Effector CD8-positive, alpha-beta T cell (primary cell): ENCODE measurements around the gene EEF1AKMT3.
A peak's percentile ranks its signal among the peaks of the same experiment; 100 is the strongest.

Source experiments
- DNase-seq: peaks from one replicate; lab custom pipeline; 2025; lab: John Stamatoyannopoulos, UW

The EEF1AKMT3 gene

DNA sequence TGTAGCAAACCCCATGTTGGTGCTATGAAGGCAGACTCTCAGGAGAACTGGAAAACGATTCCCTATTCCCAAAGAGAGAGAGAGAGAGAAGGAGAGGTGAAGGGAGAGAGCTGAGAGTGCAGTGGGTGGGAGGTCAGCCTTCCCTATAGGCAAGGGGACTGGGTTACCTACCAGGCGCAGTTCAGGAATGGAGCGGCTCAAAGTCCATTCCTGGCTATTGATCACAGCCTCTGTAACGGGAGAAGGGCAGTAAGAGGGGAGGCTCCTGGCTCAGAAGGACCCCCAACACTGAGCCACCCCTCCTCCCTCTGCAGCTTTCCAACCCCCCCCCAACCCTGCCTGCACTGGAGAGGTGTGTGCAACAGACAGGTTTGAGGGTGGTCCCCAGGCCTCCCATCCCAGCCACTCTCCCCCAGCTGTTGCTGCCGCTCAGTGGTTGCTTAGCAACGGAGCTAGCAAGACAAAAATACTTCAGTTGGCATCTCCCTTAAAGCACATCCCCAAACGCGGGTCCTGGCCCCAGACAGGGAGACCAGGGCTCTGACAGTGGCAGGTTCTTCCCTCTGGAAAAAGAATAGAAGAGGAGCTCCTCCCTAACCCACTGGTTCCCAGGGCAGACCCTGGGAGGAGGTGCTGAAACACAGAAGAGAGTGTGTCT is 37.1 kb upstream of the EEF1AKMT3 start:
- no peak for DNase-seq

DNA sequence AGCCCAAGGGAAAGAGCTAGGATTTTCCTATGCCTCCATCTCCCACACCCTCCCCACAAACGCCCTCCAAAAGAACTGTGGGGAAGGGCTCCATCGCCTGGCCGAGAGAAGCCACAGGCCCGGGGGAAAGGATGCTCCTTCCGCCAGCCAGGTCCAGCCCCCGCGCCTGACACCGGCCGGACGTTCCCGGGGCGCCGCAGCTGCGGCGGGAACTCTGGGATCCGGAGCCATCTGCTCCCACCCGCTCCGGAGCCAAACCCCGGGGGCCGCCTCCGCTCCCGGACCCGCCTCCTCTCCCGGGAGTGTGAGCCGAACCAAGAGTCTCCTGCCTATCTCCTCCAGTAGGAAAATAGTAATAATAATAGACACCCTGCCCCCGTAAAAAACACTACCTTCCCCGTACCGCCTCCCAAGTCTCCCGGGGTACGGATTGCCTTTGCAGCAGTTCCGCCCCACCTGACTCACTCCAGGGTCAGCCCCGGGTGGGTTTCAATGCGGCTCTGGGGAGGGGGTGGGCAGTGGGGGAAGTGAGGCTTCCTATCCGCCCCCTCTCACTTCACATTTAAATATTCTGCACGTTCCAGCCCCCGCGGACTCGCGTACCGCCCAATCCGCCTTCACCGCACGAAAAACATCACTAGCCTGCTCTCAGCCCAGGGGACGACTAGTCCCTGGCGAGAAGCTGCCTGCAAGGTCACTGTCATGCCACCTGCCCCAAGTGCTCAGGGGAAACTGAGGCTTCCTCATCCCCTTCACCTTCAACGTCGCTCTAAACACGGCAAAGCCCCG is 36.3 kb upstream of the EEF1AKMT3 start:
- no peak for DNase-seq

DNA sequence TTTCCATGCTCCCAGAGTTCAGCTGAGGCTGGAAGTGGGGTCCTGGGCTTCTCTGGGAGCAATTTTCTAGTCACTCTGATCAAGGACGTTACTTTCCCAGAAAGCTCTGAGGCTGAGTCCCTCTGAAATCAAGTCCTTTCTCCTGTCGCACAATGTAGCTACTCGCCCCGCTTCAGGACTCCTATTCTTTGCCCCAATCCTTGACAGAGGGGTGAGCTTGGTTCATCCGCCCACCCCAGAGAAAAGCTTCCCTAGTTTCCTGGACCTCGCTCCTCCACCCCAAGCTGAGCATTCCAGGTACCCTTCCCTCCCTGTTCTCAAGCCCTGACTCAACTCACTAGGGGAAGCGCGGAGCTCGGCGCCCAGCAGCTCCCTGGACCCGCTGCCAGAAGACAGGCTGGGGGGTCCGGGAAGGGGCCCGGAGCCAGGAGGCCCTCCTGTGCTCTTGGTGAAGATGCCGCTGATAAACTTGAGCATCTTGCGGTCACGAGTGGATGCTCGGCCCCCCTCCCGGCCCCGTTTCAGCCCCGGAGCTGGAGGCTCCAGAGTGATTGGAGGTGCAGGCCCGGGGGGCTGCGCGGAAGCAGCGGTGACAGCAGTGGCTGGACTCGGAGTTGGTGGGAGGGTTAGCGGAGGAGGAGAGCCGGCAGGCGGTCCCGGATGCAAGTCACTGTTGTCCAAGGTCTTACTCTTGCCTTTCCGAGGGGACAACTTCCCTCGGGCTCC is 35.5 kb upstream of the EEF1AKMT3 start:
- DNase-seq, result no peak

DNA sequence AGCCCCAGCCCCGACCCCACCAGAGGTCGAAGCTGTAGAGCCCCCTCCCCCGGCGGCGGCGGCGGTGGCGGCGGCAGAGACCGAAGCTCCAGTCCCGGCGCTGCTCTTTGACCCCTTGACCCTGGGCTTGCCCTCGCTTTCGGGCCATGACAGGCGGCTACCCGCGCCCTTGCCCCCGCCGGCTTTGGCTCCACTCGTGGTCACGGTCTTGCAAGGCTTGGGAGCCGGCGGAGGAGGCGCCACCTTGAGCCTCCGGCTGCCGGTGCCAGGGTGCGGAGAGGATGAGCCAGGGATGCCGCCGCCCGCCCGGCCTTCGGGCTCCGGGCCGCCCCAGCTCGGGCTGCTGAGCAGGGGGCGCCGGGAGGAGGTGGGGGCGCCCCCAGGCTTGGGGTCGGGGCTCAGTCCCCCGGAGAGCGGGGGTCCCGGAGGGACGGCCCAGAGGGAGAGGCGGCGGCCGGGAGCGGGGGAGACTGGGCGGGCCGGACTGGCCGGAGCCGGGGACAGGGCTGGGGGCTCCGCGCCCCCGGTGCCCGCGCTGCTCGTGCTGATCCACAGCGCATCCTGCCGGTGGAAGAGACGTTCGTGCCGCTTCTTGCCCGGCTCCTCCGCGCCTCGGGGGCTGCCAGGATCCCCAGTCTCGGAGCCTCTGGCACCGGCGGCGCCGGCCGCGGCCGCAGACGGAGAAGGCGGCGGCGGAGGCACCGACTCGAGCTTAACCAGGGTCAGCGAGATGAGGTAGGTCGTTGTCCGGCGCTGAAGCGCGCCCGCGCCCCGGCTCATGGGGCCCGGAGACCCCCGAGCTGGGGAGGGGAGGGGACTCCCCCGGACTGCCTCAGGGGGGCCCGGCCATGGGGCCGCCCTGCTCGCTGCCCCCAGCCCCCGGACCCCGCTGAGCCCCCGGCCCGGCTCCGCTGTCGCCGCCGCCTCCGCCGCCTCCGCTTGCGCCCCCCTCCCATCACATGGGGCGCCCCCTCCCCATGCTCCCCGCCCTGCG is 34.6 kb upstream of the EEF1AKMT3 start:
- no peak for DNase-seq

DNA sequence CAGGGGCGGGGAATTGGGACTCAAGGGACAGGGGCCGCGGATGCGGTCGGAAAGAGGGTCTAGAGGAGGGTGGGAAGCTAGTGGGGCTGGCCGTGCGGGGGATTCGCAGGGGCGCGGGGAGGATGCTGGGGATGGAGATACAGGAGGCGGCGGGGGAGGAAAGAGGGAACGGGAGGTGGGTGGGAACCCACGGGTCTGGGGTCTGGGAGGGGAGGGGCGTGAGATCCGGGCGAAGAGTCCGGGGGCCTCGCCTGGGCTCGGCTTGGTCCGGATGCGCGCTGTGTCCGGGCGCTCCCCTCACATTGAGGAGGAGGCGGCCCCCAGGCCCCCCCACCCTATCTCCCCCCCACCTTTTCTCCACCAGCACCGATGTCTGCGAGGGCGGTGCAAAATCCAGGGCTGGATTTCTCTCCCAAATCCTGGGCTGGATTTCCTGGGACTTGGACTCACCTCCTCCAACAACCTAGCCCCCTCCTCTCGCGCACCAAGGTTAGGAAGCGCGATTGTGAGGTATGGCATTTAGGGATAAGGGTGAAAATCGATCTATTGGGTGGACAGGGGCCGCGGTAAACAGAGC is 33.7 kb upstream of the EEF1AKMT3 start, which contains the start of gene AGAP2:
TSS of gene AGAP2 (minus strand) at position 82 of the 577 bp plus-strand sequence. CDS start 496 bp downstream, outside the sequence.
- no peak for DNase-seq

DNA sequence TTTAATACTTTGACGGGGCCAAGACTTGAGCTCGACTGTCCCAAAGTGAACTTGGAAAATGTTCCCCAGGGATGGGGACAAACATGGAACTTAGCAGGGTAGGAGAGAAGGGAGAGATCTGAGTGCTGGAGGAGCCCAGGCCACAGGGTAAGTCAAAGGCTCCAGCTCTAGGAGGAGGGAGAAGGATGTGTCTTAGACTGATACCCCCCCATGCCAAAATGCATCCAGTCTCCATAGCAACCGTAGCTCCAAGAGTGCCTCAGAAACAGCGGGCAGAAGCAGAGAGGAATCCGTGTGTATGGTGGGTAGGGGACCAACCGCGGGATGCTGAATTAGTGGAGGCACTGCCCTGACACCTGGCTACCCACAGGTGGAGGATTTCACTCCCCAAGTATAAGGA is 33.0 kb upstream of the EEF1AKMT3 start:
- no peak for DNase-seq

DNA sequence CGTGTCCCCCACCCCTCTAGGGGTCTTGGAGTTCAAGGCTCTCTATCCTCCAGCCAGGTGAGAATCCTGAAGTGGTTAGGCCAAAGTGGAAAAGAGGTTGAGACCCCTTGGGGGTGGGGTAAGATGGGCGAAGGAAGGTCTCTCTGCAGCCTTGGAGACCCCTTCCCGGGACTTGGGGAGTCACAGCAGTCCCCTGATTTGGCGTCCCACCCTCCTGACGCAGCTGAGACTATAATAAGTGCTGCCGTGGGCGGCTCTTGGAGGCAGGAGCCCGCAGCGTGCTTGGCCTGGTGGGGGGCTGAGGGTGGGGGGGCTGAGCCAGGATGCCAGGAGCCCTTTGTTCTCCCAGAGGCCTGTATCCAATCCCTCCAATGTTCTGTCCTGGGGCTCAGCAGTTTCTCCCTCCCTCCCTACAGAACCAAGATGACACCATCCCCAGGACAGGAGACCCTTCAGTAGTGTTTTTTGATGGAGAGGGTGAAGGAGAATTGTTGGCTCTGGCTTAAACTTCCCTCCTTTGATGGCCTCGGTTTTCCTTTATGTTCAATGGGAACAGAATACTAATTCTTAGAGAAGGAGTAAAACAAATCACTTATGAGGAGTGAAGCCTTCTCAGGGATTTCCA is 32.4 kb upstream of the EEF1AKMT3 start:
- no peak for DNase-seq

DNA sequence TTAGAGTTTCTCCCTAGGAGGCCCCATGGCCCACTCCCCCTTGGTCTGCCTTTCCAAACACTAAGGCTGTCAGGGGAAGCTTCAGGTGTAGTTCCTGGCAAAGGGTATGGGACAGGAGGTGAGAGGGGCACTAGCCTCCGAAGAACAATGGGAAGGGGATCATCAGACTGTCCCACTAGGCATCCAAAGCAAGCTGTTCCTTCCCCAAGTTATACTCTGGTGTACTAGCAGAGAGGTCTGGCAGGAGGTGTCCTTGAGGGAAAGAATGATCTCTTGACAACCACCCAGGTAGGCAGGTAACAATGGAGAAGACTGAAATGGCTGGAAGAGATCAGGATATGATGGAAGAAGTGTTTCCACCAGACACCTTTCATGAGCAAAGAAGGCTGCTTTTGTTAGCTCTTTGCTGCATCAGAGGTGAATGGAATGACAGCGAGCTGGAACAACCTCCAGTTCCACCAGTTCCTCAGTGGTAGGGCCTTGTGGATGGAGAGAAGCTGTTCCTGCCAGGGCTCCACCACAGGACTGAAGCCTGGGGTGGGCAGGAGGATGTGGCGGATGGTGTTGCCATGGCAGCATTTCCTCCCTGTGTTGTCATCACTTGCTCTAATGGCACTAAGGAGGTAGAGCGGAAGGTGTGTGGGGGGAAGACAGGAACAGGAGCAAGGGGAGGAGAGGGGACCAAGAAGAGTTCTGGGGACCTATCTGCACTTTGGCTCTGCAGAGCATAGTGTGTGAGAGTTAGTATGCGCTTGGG is 31.6 kb upstream of the EEF1AKMT3 start:
- DNase-seq, result peak; percentile 58

DNA sequence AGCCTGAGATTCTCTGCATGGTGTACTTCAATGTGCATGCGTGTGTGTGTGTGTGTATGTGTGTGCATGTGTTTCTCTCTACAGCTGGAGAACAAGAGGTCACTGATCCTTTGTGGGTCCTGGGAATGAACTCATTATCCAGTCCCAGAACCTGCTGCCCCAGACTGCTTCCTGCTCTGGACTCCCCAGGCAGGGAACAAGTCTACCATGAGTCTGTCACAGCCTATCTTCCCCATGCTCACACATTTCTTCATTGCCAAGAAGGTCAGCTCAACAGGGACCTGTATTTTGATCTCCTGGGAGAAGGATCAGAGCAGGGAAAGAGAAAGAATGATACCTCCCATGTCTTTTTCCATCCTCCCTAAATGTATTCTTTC is 31.0 kb upstream of the EEF1AKMT3 start:
- DNase-seq, result no peak

DNA sequence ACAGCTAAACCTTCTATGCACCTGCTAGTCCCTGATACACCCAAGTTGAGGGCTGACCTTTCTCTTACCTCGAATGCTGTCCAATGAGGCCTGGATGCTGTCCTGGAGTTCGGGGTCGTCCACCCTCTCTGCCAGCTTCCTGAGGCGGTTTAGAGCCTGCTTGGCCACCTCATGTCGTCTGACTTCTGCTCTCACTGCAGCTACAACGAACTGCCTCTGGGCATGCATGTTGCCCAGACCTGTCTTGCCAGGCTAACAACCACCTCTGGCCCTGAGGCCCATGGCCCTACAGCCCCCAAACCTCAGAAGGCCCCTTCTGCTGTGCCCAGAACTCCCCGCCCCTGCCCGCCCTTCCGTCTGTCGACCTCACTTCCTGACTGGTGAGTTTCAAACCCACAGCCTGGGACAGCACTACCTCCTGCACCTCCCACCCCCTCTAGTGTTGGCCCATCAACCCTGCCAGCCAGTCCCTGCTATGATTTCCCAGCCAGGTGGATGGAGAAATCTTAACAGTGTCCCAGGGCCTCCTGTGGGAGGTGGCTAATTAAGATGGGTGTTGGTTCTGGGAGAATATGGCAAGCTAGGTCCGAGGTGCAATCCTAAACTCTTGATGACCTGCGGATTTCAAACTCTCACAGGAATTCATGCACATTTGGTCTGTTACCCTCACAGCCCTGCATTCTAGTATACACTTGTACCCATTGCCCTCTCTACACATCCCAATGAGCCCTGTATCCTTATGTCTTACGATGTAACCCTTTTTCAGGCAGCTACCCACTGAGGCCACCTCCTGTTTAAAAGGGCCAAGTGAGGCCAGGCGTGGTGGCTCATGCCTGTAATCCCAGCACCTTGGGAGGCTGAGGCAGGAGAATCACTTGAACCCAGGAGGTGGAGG is 30.3 kb upstream of the EEF1AKMT3 start:
- DNase-seq, result peak; percentile 56

DNA sequence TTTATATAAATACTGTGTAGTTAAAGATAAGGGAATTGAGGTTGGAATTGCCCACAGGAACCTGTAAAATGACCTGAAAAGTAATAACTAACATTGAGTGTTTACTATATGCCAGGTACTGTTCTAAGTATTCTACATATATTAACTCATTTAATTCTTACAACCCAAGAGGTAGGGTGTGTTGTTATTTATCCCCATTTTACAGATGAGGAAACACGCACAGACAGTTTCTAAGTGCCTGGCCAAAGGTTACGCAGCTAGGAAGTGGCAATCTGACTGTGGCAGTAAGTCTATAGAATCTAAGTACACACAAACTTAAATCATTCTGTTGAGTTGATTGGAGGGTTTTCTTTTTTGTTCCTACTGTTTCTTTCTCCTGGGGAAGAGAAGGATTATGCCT is 28.6 kb upstream of the EEF1AKMT3 start:
- DNase-seq, result no peak

DNA sequence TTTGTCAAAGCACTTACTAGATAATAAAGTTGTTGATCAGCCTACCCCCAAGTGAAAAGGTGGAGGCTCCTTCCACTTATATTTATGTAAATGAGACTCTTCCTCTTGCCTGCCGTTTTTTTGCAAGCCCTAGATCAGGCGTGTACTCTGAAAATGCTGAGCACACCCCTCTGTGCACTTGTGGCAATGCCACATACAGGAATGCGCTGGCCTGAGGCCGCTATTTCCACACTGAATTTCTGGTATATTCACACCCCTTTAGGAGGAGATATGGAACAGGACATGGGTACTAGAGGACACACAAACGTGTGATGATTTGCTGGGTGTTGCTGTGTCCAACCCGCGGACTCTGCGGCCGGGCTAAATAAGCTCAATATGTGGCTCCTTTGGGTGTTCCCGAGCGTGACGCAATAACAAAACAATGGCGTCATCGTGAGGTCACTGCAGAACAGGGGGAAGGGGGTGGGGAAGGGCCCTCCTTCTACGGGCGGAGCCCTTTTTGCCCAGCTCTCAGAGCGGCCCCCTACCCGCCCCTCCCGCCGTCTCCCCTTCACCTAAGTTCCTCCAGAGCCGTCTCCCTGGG is 28.1 kb upstream of the EEF1AKMT3 start:
- peak; percentile 66 for DNase-seq

DNA sequence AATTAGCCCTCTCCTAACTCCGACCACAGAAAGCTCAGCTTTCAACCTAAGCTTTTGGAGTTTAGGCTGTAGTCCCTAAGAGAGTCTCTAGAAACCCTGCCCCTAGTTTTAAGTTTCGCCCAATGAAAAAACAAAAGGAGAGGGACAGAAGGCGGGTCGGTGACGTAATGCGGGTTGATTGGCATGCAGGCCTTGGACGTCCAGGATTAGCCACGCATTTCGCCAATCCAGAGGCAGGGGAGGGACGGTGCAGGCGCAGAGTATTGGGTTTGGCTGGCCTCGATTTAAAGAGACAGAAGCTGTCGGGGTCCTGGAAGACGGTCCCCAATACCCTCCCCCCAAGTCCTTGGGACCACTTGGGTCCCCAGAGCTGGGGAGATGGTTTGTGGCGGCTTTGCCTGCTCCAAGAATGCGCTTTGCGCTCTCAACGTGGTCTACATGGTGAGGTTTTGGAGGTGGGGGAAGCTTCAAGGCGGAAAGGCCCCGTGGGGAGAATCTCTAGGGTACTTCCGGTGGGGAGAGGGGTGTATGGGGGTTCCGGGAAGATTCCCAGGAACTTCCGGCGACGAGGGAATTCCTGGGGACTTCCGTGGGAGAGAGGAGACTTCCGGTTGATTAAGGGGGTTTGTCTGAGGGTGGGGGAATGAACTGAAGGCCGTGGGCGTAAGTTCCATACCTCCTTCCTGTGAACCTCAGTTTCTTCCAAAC is 27.5 kb upstream of the EEF1AKMT3 start, which contains the start of gene TSPAN31:
TSS of gene TSPAN31 (plus strand) at position 263 of the 708 bp plus-strand sequence. CDS start at position 379, 116 bp downstream.
- DNase-seq, result peak; percentile 88

DNA sequence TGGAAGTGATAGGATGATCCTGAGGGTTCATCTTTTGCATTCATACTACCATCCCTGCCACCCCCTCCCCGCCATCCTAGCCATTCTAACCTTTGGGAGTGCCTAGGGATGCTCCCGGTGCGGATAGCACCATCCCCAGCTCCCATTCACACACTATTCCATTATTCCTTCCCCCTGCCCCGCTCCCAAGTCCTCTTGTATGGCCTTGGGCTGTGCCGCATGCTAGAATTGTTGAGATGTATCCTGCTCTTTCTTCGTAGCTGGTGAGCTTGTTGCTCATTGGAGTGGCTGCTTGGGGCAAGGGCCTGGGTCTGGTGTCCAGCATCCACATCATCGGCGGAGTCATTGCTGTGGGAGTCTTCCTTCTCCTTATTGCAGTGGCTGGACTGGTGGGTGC is 26.9 kb upstream of the EEF1AKMT3 start:
- DNase-seq, result no peak

DNA sequence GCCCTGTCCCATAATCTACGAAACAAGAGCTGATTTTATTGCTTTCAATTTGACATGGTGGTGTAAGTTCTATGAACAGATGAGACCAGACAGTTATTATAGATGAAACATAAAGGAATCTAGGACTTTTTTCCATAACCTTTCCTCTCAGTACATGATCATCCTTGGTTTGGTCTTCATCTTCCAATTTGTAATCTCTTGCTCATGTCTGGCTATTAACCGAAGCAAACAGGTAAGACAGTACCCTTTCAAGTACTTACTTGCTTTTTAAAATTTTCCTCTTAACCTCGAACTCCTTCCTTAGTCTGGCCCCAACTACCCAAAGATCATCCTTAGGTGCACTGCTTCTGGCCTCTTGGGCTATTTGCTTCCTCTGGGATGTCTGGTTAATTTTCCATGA is 26.4 kb upstream of the EEF1AKMT3 start:
- DNase-seq, result no peak

DNA sequence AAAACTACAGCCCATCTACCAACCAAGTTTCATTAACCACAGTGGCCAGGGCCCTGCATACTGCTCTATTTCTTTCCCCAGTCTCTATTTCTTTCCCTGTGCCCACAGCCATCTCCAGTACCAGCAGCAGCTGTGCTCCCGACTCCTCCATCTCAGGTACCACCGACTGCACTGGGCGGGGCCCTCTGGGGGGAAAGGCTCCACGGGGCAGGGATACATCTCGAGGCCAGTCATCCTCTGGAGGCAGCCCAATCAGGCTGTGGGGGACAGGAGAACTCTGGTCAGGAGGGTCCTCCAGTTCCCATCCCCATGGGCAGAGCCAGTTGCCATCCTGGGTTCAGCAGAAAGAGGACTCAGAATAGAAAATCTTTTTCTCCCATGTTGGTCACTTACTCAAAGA is 23.4 kb upstream of the EEF1AKMT3 start:
- no peak for DNase-seq

DNA sequence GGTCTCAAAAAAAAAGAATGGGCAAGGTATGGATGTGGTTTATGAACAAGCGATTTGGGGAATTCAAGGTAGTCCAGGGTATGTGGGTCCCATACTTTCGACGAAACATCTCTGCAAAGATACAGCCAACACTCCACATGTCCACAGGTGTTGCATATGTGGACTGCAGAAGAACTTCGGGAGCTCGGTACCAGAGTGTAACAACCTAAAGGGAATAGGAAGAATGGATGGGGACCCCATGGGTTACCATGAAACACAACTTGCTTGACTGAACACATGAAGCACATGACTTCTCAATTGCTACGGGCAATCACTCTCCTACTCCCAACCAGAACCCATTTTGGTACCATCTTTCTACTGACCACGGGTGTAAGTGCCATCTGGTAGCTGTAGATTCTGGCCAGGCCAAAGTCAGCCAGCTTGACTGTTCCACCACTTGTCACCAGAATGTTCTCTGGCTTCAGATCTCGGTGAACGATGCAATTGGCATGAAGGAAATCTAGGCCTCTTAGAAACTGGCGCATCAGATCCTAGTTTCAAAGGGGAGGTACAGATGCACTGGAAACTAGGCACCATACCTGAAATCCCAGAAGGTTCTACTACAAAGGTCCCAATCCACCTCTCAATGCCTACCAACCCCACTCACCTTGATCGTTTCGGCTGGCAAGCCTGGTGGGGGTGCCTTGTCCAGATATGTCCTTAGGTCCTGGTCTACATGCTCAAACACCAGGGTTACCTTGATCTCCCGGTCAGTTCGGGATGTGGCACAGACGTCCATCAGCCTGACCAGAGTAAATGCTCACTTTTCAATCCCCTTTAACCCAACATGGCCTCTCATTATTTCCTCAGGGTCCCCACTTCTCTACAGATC is 21.6 kb upstream of the EEF1AKMT3 start:
- no peak for DNase-seq
